Uterus (tissue), 4 donors: ENCODE results near the gene OGDHL. TPM values are rescaled to one million over a fixed set of nuclear protein-coding genes. Genes with fewer than 3 reads are reported as not detected.

Experiments used
- DNase-seq, 2 donors: peaks; one replicate each; pipeline ENCODE4 v3.0.0-alpha.2; 2019 to 2020
- H3K27ac ChIP-seq, 2 donors: fragments of 200-600 bp; sonication (generic); 1 replicate in 1 of 2; 2 replicates in 1 of 2; pipeline ENCODE4 v1.5.1; 2016 to 2018
- H3K27me3 ChIP-seq, 2 donors: fragments of 200-600 bp; sonication (generic); one replicate each; pipeline ENCODE4 v1.5.1; 2018 to 2019; ENCODE audit warnings: control low read depth in 1 of 2
- H3K36me3 ChIP-seq, 2 donors: fragments of 200-600 bp; sonication (generic); one replicate each; pipeline ENCODE4 v1.5.1; 2019; ENCODE audit warnings: control low read depth in 1 of 2
- H3K4me1 ChIP-seq, 2 donors: fragments of 200-600 bp; sonication (generic); one replicate each; pipeline ENCODE4 v1.5.1; 2018 to 2019; ENCODE audit warnings: control low read depth in 1 of 2
- H3K4me3 ChIP-seq, 2 donors: fragments of 200-600 bp; sonication (generic); 1 replicate in 1 of 2; 2 replicates in 1 of 2; pipeline ENCODE4 v1.5.1; 2018 to 2019; ENCODE audit warnings: mild to moderate bottlenecking in 1 of 2
- H3K9me3 ChIP-seq, 2 donors: fragments of 200-600 bp; sonication (generic); one replicate each; pipeline ENCODE4 v1.5.1; 2019; ENCODE audit warnings: control low read depth in 1 of 2
- POLR2A ChIP-seq, 2 donors: fragments of 450-650 bp; IDR thresholded peaks; one replicate each; pipeline ENCODE4 v1.6.1; 2016; ENCODE audit warnings: antibody characterized with exemption in 2 of 2, mild to moderate bottlenecking in 1 of 2, moderate library complexity in 1 of 2
- intact Hi-C: fragments of 100-400 bp; cut with DNase I; formaldehyde crosslinking; loops from one replicate; pipeline ENCODE4 v1.15.1; 2023; ENCODE audit warnings: low total_unique reads
- total RNA-seq, 4 donors: library from RNA; depleted of rRNA in 3 of 4; stranded (reverse); fragments of >200 nt in 3 of 4; gene quantifications; one replicate each; pipeline versions ENCODE4 v1.1.0 to v1.2.4, GENCODE V29; 2014 to 2023
- TF ChIP-seq, protein P1 (sequence below), 4 experiments: fragments of 200-600 bp in 2 of 4; fragments of 450-650 bp in 2 of 4; sonication (generic) in 2 of 4; IDR thresholded peaks; one replicate each; pipeline ENCODE4 v1.5.1; 2016 to 2019; ENCODE audit warnings: antibody characterized with exemption in 4 of 4, mild to moderate bottlenecking in 2 of 4, moderate library complexity in 1 of 4
- donor health status: DM: yes; HTN: yes; CAD: no.

OGDHL gene
- total RNA-seq, 4 donors from 2014 or later = 0.15 to 5.9 TPM; not detected in 2

DNA sequence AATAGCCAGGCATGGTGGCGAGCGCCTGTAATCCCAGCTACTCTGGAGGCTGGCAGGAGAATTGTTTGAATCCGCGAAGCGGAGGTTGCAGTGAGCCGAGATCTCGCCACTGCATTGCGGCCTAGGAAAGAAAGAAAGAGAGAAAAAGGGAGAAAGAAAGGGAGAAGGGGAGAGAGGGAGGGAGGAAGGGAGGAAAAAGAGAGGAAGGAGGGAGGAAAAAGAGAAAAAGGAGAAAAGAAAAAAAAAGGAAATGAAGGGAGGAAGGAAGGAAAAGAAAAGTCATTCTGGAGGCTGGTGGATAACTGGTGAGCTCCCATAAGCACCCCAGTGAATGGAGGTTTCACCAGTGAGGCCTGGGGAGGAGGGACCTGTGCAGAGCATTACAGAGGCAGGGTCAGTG is 7.6 kb upstream of the OGDHL start:
- no peaks in the 10 kb centered on the region for H3K4me1 ChIP-seq
- H3K9me3 ChIP-seq = no peaks in the 10 kb centered on the region
- H3K27ac ChIP-seq = no peak overlapping the region
- no peaks in the 10 kb centered on the region for H3K27me3 ChIP-seq
- no peak for DNase-seq
- no peak overlapping the region for H3K4me3 ChIP-seq
- no peaks in the 10 kb centered on the region for H3K36me3 ChIP-seq
- TF ChIP-seq POLR2A (IDR thresholded peaks at IDR 0.05) = no peak
- TF ChIP-seq, protein P1, sequence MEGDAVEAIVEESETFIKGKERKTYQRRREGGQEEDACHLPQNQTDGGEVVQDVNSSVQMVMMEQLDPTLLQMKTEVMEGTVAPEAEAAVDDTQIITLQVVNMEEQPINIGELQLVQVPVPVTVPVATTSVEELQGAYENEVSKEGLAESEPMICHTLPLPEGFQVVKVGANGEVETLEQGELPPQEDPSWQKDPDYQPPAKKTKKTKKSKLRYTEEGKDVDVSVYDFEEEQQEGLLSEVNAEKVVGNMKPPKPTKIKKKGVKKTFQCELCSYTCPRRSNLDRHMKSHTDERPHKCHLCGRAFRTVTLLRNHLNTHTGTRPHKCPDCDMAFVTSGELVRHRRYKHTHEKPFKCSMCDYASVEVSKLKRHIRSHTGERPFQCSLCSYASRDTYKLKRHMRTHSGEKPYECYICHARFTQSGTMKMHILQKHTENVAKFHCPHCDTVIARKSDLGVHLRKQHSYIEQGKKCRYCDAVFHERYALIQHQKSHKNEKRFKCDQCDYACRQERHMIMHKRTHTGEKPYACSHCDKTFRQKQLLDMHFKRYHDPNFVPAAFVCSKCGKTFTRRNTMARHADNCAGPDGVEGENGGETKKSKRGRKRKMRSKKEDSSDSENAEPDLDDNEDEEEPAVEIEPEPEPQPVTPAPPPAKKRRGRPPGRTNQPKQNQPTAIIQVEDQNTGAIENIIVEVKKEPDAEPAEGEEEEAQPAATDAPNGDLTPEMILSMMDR (IDR thresholded peaks at IDR 0.05) = no peak
- intact Hi-C loops = no loop called here

DNA sequence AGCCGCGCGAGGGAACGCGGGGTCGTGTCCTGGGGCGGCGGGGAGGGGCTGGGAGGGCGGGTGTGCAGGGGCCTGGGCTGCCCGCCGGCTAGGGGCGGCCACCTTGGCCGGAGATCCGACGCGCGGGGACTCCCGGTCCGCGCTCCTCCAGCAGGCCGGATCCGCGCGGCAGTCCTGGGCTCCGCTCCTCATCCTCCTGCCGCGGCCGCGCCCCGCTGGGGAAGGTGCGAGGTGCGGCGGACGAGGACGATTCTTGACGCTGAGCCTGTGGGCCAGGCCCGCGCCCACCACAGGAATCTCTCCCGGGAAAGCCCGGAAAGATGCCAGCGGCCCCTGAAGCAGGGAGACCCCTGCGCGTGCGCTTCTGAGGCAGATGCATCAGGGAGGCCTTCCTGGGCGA is 6.6 kb upstream of the OGDHL start:
- H3K27me3 ChIP-seq = no peaks in the 10 kb centered on the region
- no peak overlapping the region for H3K4me3 ChIP-seq
- H3K9me3 ChIP-seq = no peaks in the 10 kb centered on the region
- intact Hi-C loops = no loop called here
- no peak overlapping the region for H3K27ac ChIP-seq
- no peak for DNase-seq
- H3K4me1 ChIP-seq = no peaks in the 10 kb centered on the region
- H3K36me3 ChIP-seq = no peaks in the 10 kb centered on the region
- TF ChIP-seq, protein P1 (IDR thresholded peaks at IDR 0.05) = no peak
- no peak for TF ChIP-seq POLR2A (IDR thresholded peaks at IDR 0.05)

DNA sequence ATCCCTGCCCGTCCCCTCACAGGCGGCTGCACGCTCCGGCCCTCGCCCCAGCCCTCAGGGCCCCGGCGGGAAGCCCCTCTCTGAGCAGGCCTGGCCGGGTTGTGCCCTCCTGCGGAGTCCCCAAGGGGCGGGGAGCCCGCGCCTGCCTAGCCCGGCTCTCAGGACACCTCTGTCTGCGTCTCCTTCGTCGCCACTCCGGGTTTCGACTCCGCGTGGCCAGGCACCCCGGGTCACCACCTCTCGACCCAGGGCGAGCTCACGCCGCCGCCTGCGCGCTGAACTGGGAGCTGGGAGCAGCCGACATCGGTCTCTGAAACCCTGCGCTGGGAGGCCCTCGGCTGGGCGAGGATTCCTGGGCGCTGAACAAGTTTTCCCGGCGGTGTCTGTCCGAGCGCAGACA is 6.2 kb upstream of the OGDHL start:
- no peaks in the 10 kb centered on the region for H3K9me3 ChIP-seq
- intact Hi-C loops = no loop called here
- no peaks in the 10 kb centered on the region for H3K4me1 ChIP-seq
- no peak overlapping the region for H3K27ac ChIP-seq
- no peak overlapping the region for H3K4me3 ChIP-seq
- no peaks in the 10 kb centered on the region for H3K36me3 ChIP-seq
- no peaks in the 10 kb centered on the region for H3K27me3 ChIP-seq
- TF ChIP-seq POLR2A (IDR thresholded peaks at IDR 0.05) = no peak
- TF ChIP-seq, protein P1 (IDR thresholded peaks at IDR 0.05) = no peak
- DNase-seq = no peak

DNA sequence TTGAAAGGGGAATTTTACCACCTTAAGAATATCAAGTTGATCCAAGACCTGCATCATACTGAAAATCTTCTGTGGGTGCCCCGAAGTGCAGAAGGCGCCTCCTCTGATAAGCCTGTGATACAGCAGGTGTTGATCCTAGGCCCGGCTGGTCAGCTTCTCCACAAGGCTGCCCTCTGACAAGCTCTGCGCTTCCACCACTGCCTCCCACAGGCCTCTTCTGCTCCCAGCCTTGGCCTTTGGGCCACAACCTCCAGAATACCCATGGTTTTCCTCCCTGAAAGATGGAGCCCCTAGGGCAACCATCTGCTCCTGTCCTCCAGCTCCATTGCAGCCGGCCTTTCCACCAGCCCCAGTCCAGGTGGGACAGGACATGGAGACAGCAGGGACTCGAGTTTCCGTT is 5.6 kb upstream of the OGDHL start:
- no peak for DNase-seq
- Histone ChIP-seq H3K4me3 (no peak overlapping the region), H3K36me3 (no peaks in the 10 kb centered on the region), H3K27me3 (no peaks in the 10 kb centered on the region), H3K9me3 (no peaks in the 10 kb centered on the region), H3K4me1 (no peaks in the 10 kb centered on the region), H3K27ac (no peak overlapping the region)
- intact Hi-C loops = no loop called here
- TF ChIP-seq POLR2A (IDR thresholded peaks at IDR 0.05) = no peak
- TF ChIP-seq, protein P1 (IDR thresholded peaks at IDR 0.05) = no peak

DNA sequence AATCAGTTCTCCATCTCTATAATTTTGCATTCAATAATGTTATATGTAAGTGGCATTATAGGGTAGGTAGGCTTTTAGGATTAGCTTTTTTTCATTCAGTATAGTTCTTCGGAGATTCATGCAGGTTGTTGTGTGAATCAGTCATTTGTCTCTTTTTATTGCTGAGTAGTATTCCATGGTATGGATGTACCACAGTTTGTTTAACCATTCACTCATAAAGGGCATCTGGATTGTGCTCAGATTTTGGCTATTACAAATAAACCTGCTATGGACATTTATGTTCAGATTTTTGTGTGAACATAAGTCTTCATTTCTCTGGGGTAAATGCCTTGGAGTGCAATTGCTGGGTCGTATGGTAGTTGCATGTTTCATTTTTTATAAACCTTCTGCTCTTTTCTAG is 4.4 kb upstream of the OGDHL start:
- no peak for DNase-seq
- TF ChIP-seq POLR2A (IDR thresholded peaks at IDR 0.05) = no peak
- TF ChIP-seq, protein P1 (IDR thresholded peaks at IDR 0.05) = no peak
- no peaks in the 10 kb centered on the region for H3K27me3 ChIP-seq
- H3K4me1 ChIP-seq = no peaks in the 10 kb centered on the region
- intact Hi-C loops = no loop called here
- H3K9me3 ChIP-seq = no peaks in the 10 kb centered on the region
- no peaks in the 10 kb centered on the region for H3K36me3 ChIP-seq
- no peak overlapping the region for H3K27ac ChIP-seq
- no peak overlapping the region for H3K4me3 ChIP-seq
